Smooth muscle cell (in vitro differentiated cells): ENCODE measurements around the gene BLOC1S1. TPM values are rescaled to one million over a fixed set of nuclear protein-coding genes. Genes with fewer than 3 reads are reported as not detected.

Experiments used
- DNase-seq: peaks from one replicate; lab custom pipeline; 2025; ENCODE audit not compliant: unreplicated experiment; lab: John Stamatoyannopoulos, UW
- H2AFZ ChIP-seq: fragments of 200-600 bp; sonication (generic); 2 replicates; pipeline ENCODE4 v1.6.0; 2016; ENCODE audit warnings: antibody characterized with exemption, low read depth, mild to moderate bottlenecking
- H3F3A ChIP-seq: fragments of 200-600 bp; sonication (generic); 2 replicates; pipeline ENCODE4 v1.6.0; 2017; ENCODE audit warnings: antibody characterized with exemption, low read depth
- H3K27ac ChIP-seq: fragments of 200-600 bp; sonication (generic); 2 replicates; pipeline ENCODE4 v1.5.1; 2016; ENCODE audit warnings: low read depth, mild to moderate bottlenecking
- H3K27me3 ChIP-seq: fragments of 200-600 bp; sonication (generic); 2 replicates; pipeline ENCODE4 v1.6.1; 2016; ENCODE audit warnings: low read depth, mild to moderate bottlenecking
- H3K36me3 ChIP-seq: fragments of 200-600 bp; sonication (generic); 2 replicates; pipeline ENCODE4 v1.5.1; 2016; ENCODE audit warnings: low read depth
- H3K4me1 ChIP-seq: fragments of 200-600 bp; sonication (generic); 2 replicates; pipeline ENCODE4 v1.5.1; 2016; ENCODE audit warnings: low read depth
- H3K4me2 ChIP-seq: fragments of 200-600 bp; sonication (generic); 2 replicates; pipeline ENCODE4 v1.6.0; 2016; ENCODE audit warnings: mild to moderate bottlenecking
- H3K4me3 ChIP-seq: fragments of 200-600 bp; sonication (generic); 2 replicates; pipeline ENCODE4 v1.5.1; 2016; ENCODE audit warnings: mild to moderate bottlenecking
- H3K79me2 ChIP-seq: fragments of 200-600 bp; sonication (generic); 2 replicates; pipeline ENCODE4 v1.6.0; 2016; ENCODE audit warnings: low read depth, mild to moderate bottlenecking
- H3K9ac ChIP-seq: fragments of 200-600 bp; sonication (generic); 2 replicates; pipeline ENCODE4 v1.6.0; 2016; ENCODE audit warnings: low read depth
- H3K9me3 ChIP-seq: fragments of 200-600 bp; sonication (generic); replicated peaks from 2 replicates; pipeline ENCODE4 v1.5.1; 2016; ENCODE audit warnings: low read depth
- H4K20me1 ChIP-seq: fragments of 200-600 bp; sonication (generic); 2 replicates; pipeline ENCODE4 v1.6.0; 2016; ENCODE audit warnings: low read depth
- WGBS: methylation state at CpG from one replicate; pipeline ENCODE4 v1.1.7; 2016; ENCODE audit warnings: low lambda C conversion rate; 5-methylcytosine and 5-hydroxymethylcytosine counted together
- polyA plus RNA-seq: library from polyadenylated mRNA; unstranded; fragments of >200 nt; fragmentation: Nextera tagmentation; extraction: Ambion mirVana; gene quantifications from 2 replicates; pipeline ENCODE4 v1.2.1, GENCODE V29; 2016
- total RNA-seq: library from RNA; depleted of rRNA; stranded (reverse); fragments of >200 nt; gene quantifications from 2 replicates; pipeline ENCODE4 v1.2.3, GENCODE V29; 2014
- TF ChIP-seq, protein P1 (sequence below): fragments of 200-600 bp; sonication (generic); IDR thresholded peaks from 2 replicates; pipeline ENCODE4 v1.5.1; 2017; ENCODE audit warnings: borderline replicate concordance, mild to moderate bottlenecking, antibody characterized with exemption; ENCODE audit not compliant: insufficient read depth, poor library complexity, severe bottlenecking

Gene BLOC1S1
- total and polyA plus RNA-seq, 2 experiments from 2014 or later: 146 to 150 TPM

GRCh38 chr12:55707219-55707671 is 8.6 kb upstream of the BLOC1S1 start:
- no peak for DNase-seq
- H3K36me3 ChIP-seq: no peaks in the 10 kb centered on the region
- TF ChIP-seq, protein P1, sequence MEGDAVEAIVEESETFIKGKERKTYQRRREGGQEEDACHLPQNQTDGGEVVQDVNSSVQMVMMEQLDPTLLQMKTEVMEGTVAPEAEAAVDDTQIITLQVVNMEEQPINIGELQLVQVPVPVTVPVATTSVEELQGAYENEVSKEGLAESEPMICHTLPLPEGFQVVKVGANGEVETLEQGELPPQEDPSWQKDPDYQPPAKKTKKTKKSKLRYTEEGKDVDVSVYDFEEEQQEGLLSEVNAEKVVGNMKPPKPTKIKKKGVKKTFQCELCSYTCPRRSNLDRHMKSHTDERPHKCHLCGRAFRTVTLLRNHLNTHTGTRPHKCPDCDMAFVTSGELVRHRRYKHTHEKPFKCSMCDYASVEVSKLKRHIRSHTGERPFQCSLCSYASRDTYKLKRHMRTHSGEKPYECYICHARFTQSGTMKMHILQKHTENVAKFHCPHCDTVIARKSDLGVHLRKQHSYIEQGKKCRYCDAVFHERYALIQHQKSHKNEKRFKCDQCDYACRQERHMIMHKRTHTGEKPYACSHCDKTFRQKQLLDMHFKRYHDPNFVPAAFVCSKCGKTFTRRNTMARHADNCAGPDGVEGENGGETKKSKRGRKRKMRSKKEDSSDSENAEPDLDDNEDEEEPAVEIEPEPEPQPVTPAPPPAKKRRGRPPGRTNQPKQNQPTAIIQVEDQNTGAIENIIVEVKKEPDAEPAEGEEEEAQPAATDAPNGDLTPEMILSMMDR: no peak
- H3K9me3 ChIP-seq: no peaks in the 10 kb centered on the region
- H3K4me3 ChIP-seq: peak overlapping the region; percentile 60
- no peaks in the 10 kb centered on the region for H4K20me1 ChIP-seq
- no peaks in the 10 kb centered on the region for H3K79me2 ChIP-seq
- H3K4me2 ChIP-seq: peak overlapping the region; percentile 90
- H2AFZ ChIP-seq: peak overlapping the region; percentile 46
- 3% methylated on average over 22 of the region's 22 CpGs for WGBS
- no peak overlapping the region for H3K9ac ChIP-seq
- H3K27ac ChIP-seq: no peak overlapping the region
- peaks cover 53% of the 10 kb centered on the region for H3K27me3 ChIP-seq
- H3K4me1 ChIP-seq: peaks cover 3% of the 10 kb centered on the region
- H3F3A ChIP-seq: no peaks in the 10 kb centered on the region

DNA sequence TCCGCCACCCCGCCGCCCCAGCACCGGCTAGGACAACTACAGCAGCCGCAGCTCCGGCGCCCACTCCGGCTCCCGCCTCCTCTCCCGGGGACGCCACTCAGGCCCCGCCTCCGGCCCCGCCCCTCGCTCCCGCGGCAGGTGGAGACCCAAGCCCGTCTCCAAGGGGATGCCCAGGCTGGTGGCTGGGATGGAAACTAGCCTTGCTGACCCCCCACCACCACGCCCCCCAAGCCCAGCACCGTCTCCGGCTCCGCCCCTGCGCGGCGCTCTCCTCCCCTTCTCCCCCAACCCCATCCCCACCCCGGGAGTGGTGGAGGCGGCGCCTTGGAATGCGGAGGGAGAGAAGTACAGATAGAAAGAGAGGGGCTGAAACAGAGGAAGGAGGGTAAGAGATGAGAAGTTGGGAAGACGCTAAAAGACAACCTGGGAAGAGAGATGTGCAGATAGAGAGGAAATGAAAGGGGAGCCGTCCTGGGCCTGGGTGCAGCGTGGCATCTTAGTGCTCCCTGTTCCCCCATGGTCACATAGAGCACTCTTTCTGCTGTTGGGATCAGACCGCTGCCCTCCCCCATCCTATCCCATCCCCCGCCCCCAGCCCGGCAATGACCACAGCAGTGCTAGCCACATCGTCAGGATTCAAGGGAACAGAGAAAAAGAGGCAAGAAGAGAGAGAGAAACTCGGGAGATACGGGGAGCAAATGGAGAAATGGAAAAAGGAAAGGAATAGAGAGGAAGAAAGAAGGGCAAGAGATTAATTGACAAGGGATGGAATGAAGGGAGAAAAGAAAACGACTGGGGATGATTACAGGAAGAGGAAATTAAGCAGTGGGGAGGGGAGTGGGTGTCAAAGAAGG is 7.8 kb upstream of the BLOC1S1 start, which contains the start of gene ITGA7:
Gene ITGA7, minus strand, starts transcription at position 64 of the 854 bp plus-strand sequence. CDS start 222 bp downstream, outside the sequence.
- no peak for DNase-seq
- Histone ChIP-seq H3F3A (no peaks in the 10 kb centered on the region), H4K20me1 (no peaks in the 10 kb centered on the region), H3K27me3 (peaks cover 59% of the 10 kb centered on the region), H3K4me3 (peak within 1 kb of the TSS; percentile 60), H3K9me3 (no peaks in the 10 kb centered on the region), H3K4me1 (peaks cover 3% of the 10 kb centered on the region), H3K36me3 (no peaks in the 10 kb centered on the region), H3K27ac (no peak within 1 kb of the TSS), H3K79me2 (no peaks in the 10 kb centered on the region), H3K4me2 (peak within 1 kb of the TSS; percentile 90), H2AFZ (peak within 1 kb of the TSS; percentile 58), H3K9ac (no peak within 1 kb of the TSS)
- 2% methylated on average over 20 of the region's 39 CpGs for WGBS
- TF ChIP-seq, protein P1: no peak

DNA sequence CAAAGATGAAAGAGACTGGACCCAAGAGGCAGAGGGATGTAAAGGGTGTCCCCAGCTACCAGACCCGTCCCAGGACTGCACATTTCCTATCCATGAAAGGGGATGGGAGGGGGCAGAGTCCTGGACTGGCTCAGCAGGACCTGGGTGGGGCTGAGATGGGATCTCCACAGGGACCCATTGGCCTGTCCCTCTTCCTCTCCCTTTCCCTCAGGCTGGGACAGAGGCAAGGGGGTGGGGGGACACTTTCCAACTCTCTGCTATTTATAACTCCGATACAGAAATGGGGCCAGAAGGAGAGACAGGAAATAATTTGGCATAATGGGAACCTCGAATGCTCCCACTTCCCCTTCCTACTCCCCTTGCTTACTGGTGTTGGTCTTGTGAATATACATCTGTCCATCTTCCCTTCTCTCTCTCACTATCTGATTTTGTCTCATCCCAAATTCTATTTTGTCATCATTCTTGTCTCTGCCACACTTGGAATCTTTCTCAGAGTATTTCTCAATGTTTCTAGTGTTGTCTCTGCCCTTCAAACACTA is 7.1 kb upstream of the BLOC1S1 start:
- Histone ChIP-seq H3K4me3 (no peak overlapping the region), H3K27me3 (peaks cover 62% of the 10 kb centered on the region)

More for the DNA sequence above, 7.1 kb upstream of the BLOC1S1 start:
- no peaks in the 10 kb centered on the region for H4K20me1 ChIP-seq
- peak overlapping the region; percentile 90 for H3K4me2 ChIP-seq
- no peaks in the 10 kb centered on the region for H3K79me2 ChIP-seq
- H3K4me1 ChIP-seq: peaks cover 3% of the 10 kb centered on the region
- H3F3A ChIP-seq: no peaks in the 10 kb centered on the region
- no peak overlapping the region for H3K27ac ChIP-seq
- WGBS: 43% methylated on average over 3 of the region's 3 CpGs
- no peak overlapping the region for H2AFZ ChIP-seq
- H3K9me3 ChIP-seq: no peaks in the 10 kb centered on the region
- no peak for DNase-seq
- TF ChIP-seq, protein P1: no peak
- H3K9ac ChIP-seq: no peak overlapping the region
- H3K36me3 ChIP-seq: no peaks in the 10 kb centered on the region
